MM.1S (cell line): ENCODE measurements around the gene DAZAP1.

ENCODE experiments used
- DNase-seq: peaks from one replicate; pipeline ENCODE4 v3.0.0-alpha.2; 2015
- H2AFZ ChIP-seq: fragments of 300-600 bp; sonication (generic); 2 replicates; pipeline ENCODE4 v1.6.0; 2016; ENCODE audit warnings: antibody characterized with exemption, low read length
- H3F3A ChIP-seq: fragments of 300-600 bp; sonication (generic); 2 replicates; pipeline ENCODE4 v1.6.1; 2016; ENCODE audit warnings: mild to moderate bottlenecking, antibody characterized with exemption, low read length, moderate library complexity, mixed read lengths; ENCODE audit not compliant: insufficient read depth
- H3K27ac ChIP-seq: fragments of 300-600 bp; sonication (generic); 2 replicates; pipeline ENCODE4 v1.5.1; 2016; ENCODE audit warnings: mild to moderate bottlenecking, low read length
- H3K27me3 ChIP-seq: fragments of 300-600 bp; sonication (generic); replicated peaks from 2 replicates; pipeline ENCODE4 v1.6.0; 2016; ENCODE audit warnings: low read length; ENCODE audit not compliant: insufficient read depth
- H3K36me3 ChIP-seq: fragments of 300-600 bp; sonication (generic); replicated peaks from 2 replicates; pipeline ENCODE4 v1.6.1; 2016; ENCODE audit warnings: mild to moderate bottlenecking, low read length, mixed read lengths; ENCODE audit not compliant: insufficient read depth
- H3K4me1 ChIP-seq: fragments of 300-600 bp; sonication (generic); 2 replicates; pipeline ENCODE4 v1.6.1; 2016; ENCODE audit warnings: low read length, mixed read lengths
- H3K4me2 ChIP-seq: fragments of 300-600 bp; sonication (generic); 2 replicates; pipeline ENCODE4 v1.6.0; 2016; ENCODE audit warnings: low read depth, low read length
- H3K4me3 ChIP-seq: fragments of 300-600 bp; sonication (generic); 2 replicates; pipeline ENCODE4 v1.5.1; 2016; ENCODE audit warnings: low read length, mixed read lengths
- H3K79me2 ChIP-seq: fragments of 300-600 bp; sonication (generic); 2 replicates; pipeline ENCODE4 v1.6.1; 2016; ENCODE audit warnings: mixed run types, low read length, mixed read lengths
- H3K9ac ChIP-seq: fragments of 300-600 bp; sonication (generic); 2 replicates; pipeline ENCODE4 v1.6.1; 2016; ENCODE audit warnings: low read length, mixed read lengths
- H3K9me2 ChIP-seq: fragments of 300-600 bp; sonication (generic); replicated peaks from 2 replicates; pipeline ENCODE4 v1.6.1; 2016; ENCODE audit warnings: mild to moderate bottlenecking, low read length, mixed read lengths; ENCODE audit not compliant: insufficient read depth
- H3K9me3 ChIP-seq: fragments of 300-600 bp; sonication (generic); replicated peaks from 2 replicates; pipeline ENCODE4 v1.6.1; 2016; ENCODE audit warnings: mild to moderate bottlenecking, low read length, mixed read lengths; ENCODE audit not compliant: insufficient read depth
- H4K20me1 ChIP-seq: fragments of 300-600 bp; sonication (generic); 2 replicates; pipeline ENCODE4 v1.6.1; 2016; ENCODE audit warnings: mild to moderate bottlenecking, low read length, moderate library complexity, mixed read lengths; ENCODE audit not compliant: insufficient read depth
- CTCF ChIP-seq: fragments of 300-600 bp; sonication (generic); IDR thresholded peaks from 2 replicates; pipeline ENCODE4 v1.5.1; 2016; ENCODE audit warnings: antibody characterized with exemption, low read length, mixed read lengths
- EZH2 ChIP-seq: fragments of 300-600 bp; sonication (generic); optimal IDR thresholded peaks from 2 replicates; pipeline ENCODE3; 2017; ENCODE audit warnings: low read depth, mild to moderate bottlenecking, antibody characterized with exemption, low read length, mixed read lengths
- EZH2phosphoT487 ChIP-seq: fragments of 300-600 bp; sonication (generic); IDR thresholded peaks from 2 replicates; pipeline ENCODE4 v1.6.1; 2018; ENCODE audit warnings: antibody characterized with exemption, low read length

Gene DAZAP1

GRCh38 chr19:1433119-1434039, 26.0 kb downstream of the DAZAP1 start:
- Histone ChIP-seq H3K79me2 (peaks cover 43% of the 10 kb centered on the region), H3K4me1 (peaks cover 5% of the 10 kb centered on the region; the same call in 1 of the 2 replicates), H3K4me2 (no peak overlapping the region), H3K36me3 (0 out of 2 replicates have a peak, but pooled peaks cover 3% of the 10 kb centered on the region), H3K4me3 (no peak overlapping the region), H3K9me3 (no peaks in the 10 kb centered on the region), H4K20me1 (no peaks in the 10 kb centered on the region), H3K9ac (no peak overlapping the region), H3K27ac (no peak overlapping the region), H3K9me2 (no peaks in the 10 kb centered on the region), H3F3A (peaks cover 25% of the 10 kb centered on the region), H2AFZ (no peak overlapping the region), H3K27me3 (no peaks in the 10 kb centered on the region)
- no peak for DNase-seq
- TF ChIP-seq CTCF (no peak), EZH2phosphoT487 (no peak), EZH2 (no peak)

DNA sequence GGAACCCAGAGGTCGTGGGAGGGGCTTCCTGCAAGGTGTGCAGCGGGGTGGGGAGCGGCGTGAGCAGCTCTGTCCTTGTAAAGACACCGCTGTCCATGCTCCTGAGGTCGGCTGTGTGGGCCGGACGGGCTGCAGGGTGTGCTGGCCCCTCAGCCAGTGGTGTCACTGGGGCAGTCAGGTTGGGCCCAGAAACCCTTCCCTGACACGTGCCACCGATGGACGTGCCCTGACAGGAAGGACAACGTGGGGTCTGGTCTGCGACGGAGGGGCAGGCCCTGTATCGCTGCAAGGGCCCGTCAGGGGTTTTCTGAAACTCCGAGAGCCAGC, 26.6 kb downstream of the DAZAP1 start:
- H3K9me3 ChIP-seq: no peaks in the 10 kb centered on the region
- H3K4me1 ChIP-seq: peaks cover 5% of the 10 kb centered on the region; the same call in 1 of the 2 replicates
- peaks cover 45% of the 10 kb centered on the region for H3K79me2 ChIP-seq
- H3F3A ChIP-seq: peaks cover 27% of the 10 kb centered on the region
- H2AFZ ChIP-seq: no peak overlapping the region
- TF ChIP-seq CTCF (no peak), EZH2 (no peak), EZH2phosphoT487 (no peak)
- H3K27ac ChIP-seq: no peak overlapping the region
- H4K20me1 ChIP-seq: no peaks in the 10 kb centered on the region
- no peaks in the 10 kb centered on the region for H3K27me3 ChIP-seq
- no peak for DNase-seq
- H3K4me2 ChIP-seq: no peak overlapping the region
- H3K4me3 ChIP-seq: no peak overlapping the region
- H3K9ac ChIP-seq: no peak overlapping the region
- H3K9me2 ChIP-seq: no peaks in the 10 kb centered on the region
- H3K36me3 ChIP-seq: peaks cover 3% of the 10 kb centered on the region; the same call in 1 of the 2 replicates

DNA sequence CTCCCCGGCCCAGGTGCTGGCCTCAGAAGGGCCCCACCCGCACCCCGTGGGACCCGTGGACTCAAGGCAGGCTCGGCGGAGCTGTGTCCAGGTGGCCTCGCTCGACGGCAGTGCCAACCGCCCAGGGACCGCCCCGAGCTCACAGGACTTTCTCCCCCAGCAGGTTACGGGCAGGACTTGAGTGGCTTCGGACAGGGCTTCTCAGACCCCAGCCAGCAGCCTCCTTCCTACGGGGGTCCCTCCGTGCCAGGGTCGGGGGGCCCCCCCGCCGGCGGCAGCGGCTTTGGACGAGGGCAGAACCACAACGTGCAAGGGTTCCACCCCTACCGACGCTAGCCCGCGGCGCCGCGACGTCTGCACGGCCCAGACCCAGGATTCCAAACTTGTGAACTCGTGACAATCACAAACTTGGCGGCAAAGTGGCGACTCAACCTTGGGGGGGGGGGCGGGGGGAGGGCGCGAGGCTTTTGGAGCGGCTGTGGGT, 27.2 kb downstream of the DAZAP1 start:
- Histone ChIP-seq H3K9me3 (no peaks in the 10 kb centered on the region), H2AFZ (no peak overlapping the region), H3K27ac (no peak overlapping the region), H3K9ac (no peak overlapping the region), H4K20me1 (peaks cover 6% of the 10 kb centered on the region; the same call in 1 of the 2 replicates), H3K9me2 (no peaks in the 10 kb centered on the region), H3K4me2 (no peak overlapping the region), H3K79me2 (peaks cover 45% of the 10 kb centered on the region), H3K4me3 (no peak overlapping the region), H3K36me3 (peaks cover 3% of the 10 kb centered on the region; the same call in 1 of the 2 replicates), H3K27me3 (no peaks in the 10 kb centered on the region), H3K4me1 (peaks cover 8% of the 10 kb centered on the region), H3F3A (peaks cover 31% of the 10 kb centered on the region)
- DNase-seq: no peak
- TF ChIP-seq EZH2: no peak
